NB4 (cell line): Measurements from ENCODE around the gene NKIRAS2.
"Not testable (repeated sequence)": the region's sequence is repeated elsewhere in the genome, so short reads cannot be mapped to it uniquely, and the experiment has no call there.

ENCODE experiments used
- DNase-seq: peaks from one replicate; pipeline ENCODE4 v3.0.0; 2010; ENCODE audit warnings: low read depth
- H3K4me3 ChIP-seq: one replicate; pipeline ENCODE4 v1.5.1; 2011; ENCODE audit warnings: mild to moderate bottlenecking, low read depth, low read length, moderate library complexity
- MAX ChIP-seq: IDR thresholded peaks from 2 replicates; pipeline ENCODE4 v1.6.1; 2011; ENCODE audit warnings: low read depth, low read length
- MYC ChIP-seq: IDR thresholded peaks from 2 replicates; pipeline ENCODE4 v1.6.1; 2011; ENCODE audit warnings: low read depth, low read length
- POLR2A ChIP-seq: IDR thresholded peaks from 2 replicates; pipeline ENCODE4 v1.6.1; 2011; ENCODE audit warnings: mild to moderate bottlenecking; ENCODE audit not compliant: insufficient read length; ENCODE audit errors: extremely low read depth
- TF ChIP-seq, protein P1 (sequence below): IDR thresholded peaks from one replicate; pipeline ENCODE4 v1.5.1; 2012; ENCODE audit warnings: low read depth, low read length

The NKIRAS2 gene

GRCh38 chr17:42001729-42002128 is 18.2 kb upstream of the NKIRAS2 start:
- H3K4me3 ChIP-seq = no peak overlapping the region
- DNase-seq = no peak
- TF ChIP-seq MAX (no peak), POLR2A (no peak), MYC (no peak)
- TF ChIP-seq, protein P1, sequence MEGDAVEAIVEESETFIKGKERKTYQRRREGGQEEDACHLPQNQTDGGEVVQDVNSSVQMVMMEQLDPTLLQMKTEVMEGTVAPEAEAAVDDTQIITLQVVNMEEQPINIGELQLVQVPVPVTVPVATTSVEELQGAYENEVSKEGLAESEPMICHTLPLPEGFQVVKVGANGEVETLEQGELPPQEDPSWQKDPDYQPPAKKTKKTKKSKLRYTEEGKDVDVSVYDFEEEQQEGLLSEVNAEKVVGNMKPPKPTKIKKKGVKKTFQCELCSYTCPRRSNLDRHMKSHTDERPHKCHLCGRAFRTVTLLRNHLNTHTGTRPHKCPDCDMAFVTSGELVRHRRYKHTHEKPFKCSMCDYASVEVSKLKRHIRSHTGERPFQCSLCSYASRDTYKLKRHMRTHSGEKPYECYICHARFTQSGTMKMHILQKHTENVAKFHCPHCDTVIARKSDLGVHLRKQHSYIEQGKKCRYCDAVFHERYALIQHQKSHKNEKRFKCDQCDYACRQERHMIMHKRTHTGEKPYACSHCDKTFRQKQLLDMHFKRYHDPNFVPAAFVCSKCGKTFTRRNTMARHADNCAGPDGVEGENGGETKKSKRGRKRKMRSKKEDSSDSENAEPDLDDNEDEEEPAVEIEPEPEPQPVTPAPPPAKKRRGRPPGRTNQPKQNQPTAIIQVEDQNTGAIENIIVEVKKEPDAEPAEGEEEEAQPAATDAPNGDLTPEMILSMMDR = no peak

DNA sequence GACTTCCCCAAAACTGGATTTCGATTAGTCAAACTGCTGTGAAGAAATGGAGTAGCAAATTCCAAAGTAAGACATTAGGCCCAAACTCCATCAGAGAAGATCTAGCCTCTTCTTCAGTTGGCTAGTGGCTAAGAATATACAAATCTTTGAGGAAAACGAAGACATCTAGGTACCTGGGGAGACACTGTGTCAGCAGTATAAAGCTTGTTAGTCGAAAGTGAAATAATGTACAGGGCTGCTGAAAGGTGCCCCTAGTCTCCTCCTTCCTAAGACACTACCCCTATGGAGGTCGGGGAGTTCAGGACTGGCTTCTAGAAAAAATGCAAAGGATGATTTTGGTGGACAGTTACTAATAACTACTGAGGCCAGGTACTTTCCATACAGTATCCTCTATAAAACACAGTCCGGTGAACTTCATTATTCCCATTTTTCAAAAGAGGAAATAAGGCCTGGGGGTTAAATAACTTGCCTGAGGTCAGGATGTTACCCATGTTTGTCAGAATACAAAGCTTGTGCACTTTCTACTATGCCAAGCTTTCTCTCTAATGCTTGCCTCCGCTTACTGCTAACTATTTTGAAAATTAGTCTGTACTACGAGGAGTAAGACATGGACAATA is 17.6 kb upstream of the NKIRAS2 start:
- TF ChIP-seq, protein P1 = no peak
- TF ChIP-seq MYC (no peak), POLR2A (no peak), MAX (no peak)

DNA sequence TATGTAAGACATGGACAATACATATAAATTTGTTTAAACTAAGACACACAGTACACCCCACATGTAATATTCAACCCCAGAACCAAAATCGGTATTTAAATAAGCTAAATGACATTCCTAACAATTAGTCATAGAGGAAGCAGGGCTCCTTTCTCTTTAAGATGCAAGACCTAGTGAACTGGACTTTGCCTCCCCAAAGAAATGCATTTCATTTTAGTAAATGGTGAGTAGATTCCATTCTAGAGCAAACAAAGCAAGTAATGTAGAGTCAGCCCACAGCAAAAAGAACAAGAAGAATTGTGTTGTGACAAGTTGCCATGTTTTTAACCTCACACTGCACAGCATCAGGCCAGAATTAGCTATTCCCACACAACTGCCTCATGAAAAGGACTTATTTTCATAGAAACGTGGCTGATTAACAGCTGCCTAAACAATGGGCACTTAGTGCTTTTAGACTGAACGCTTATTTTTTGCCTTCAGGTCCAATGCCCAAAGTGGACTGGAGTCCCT is 17.0 kb upstream of the NKIRAS2 start:
- no peak for TF ChIP-seq MYC
- H3K4me3 ChIP-seq = no peak overlapping the region
- DNase-seq = no peak

More for the DNA sequence above, 17.6 kb upstream of the NKIRAS2 start:
- H3K4me3 ChIP-seq = no peak overlapping the region
- no peak for DNase-seq

DNA sequence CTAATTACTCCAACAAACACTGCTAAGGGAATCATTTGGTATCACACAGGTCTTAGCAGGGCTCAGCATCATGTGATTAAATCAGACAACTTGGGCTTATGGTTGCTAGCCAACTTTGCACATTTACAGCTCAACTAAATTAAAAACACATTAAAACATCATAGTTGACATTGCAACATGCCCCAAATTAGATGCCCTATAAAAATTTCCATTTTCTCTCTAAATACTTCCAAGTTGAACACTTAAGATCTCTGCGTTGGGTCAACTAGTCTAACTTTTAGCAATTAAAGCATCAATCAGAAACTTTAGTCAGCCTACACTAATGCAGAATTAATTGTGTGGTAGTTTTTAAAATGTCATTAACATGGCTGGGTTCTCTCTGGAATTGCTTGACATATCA is 14.7 kb upstream of the NKIRAS2 start:
- DNase-seq = no peak
- H3K4me3 ChIP-seq = no peak overlapping the region
- TF ChIP-seq POLR2A (no peak), MAX (no peak), MYC (no peak)
- TF ChIP-seq, protein P1 = no peak

DNA sequence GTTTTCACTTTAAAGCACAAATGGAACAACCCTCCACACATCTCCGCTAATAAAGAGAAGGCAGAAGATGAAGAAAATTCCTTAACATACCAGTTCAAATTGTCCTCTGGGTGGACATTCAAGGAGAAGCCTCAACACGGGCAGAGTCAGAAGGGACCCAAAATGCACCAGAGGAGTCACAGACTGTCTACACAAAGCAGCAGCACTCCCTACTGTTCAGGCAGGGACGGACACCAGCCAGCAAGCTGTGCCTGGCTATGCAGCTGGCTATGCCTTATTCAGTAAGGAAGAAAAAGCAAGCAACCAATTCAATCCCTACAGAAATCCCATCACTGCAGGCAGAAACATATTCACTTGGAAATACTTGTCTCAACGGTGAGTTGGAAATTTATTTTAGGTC is 10.7 kb upstream of the NKIRAS2 start:
- no peak overlapping the region for H3K4me3 ChIP-seq
- peak; percentile 30 for DNase-seq
- TF ChIP-seq, protein P1 = no peak
- TF ChIP-seq MYC = no peak
- TF ChIP-seq MAX = no peak
- TF ChIP-seq POLR2A = no peak

GRCh38 chr17:42010266-42010680 is 9.6 kb upstream of the NKIRAS2 start:
- peak; percentile 59 for DNase-seq
- H3K4me3 ChIP-seq = not testable (repeated sequence)

GRCh38 chr17:42010898-42011516 is 8.9 kb upstream of the NKIRAS2 start:
- H3K4me3 ChIP-seq = no peak overlapping the region
- peak; percentile 28 for DNase-seq
- TF ChIP-seq MYC (no peak), MAX (no peak), POLR2A (no peak)
- TF ChIP-seq, protein P1 = no peak

DNA sequence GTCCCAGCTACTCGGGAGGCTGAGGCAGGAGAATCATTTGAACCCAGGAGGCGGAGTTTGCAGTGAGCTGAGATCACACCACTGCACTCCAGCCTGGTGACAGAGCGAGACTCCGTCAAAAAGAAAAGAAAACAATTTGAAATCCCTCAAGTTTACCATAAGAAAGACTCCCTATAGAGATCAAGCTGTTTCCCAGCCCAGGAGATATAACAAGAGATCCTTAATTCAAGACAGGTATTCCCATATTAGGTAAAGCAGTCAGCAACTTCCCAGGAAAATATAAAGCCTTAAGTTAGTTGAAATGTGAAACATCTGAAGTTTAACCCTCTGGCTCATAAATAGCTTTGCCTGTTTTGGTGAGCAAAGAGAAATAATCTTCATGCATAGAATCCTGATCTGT is 7.5 kb upstream of the NKIRAS2 start:
- not testable (repeated sequence) for H3K4me3 ChIP-seq, DNase-seq

DNA sequence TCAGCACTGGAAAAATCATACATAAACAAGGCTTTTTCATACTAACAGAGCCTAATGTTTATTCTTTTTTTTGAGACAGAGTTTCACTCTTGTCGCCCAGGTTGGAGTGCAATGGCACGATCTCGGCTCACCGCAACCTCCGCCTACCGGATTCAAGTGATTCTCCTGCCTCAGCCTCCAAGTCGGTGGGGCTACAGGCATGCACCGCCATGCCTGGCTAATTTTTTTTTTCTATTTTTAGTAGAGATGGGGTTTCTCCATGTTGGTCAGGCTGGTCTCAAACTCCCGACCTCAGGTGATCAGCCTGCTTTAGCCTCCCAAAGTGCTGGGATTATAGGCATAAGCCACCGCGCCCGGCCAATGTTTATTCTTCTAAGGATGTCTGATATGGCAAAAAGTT is 6.2 kb upstream of the NKIRAS2 start:
- DNase-seq, H3K4me3 ChIP-seq: not testable (repeated sequence)
